HCT116 (cell line): Measurements from ENCODE around the gene CADPS. TPM values are rescaled to one million over a fixed set of nuclear protein-coding genes. Genes with fewer than 3 reads are reported as not detected.
"Not testable (repeated sequence)": the region's sequence is repeated elsewhere in the genome, so short reads cannot be mapped to it uniquely, and the experiment has no call there.

ENCODE experiments used
- ATAC-seq: fragments of 200-7000 bp; cut with Tn5 transposase; 2 replicates; pipeline ENCODE4 v1.9.1; 2020; ENCODE audit warnings: mild to moderate bottlenecking, moderate library complexity
- BruUV-seq: library from RNA; stranded (reverse); fragments of 400-500 nt; replicated peaks from 2 replicates; lab custom pipeline; 2021; lab: Mats Ljungman, UMichigan
- CTCF ChIA-PET: fragments of 300-600 bp; sonication (Branson Sonifier 250); formaldehyde crosslinking; loops from one replicate; lab custom pipeline; 2021; ENCODE audit warnings: antibody characterized with exemption; lab: Charles Lee
- POLR2A ChIA-PET: fragments of 300-600, 350-600 bp; sonication (Branson Sonifier 250); formaldehyde crosslinking; loops from one replicate; lab custom pipeline; 2021; ENCODE audit warnings: antibody characterized with exemption; lab: Charles Lee
- RAD21 ChIA-PET, 2 experiments: fragments of 300-600 bp; sonication (Branson Sonifier 250); formaldehyde crosslinking; loops; one replicate each; lab custom pipeline; 2023; ENCODE audit warnings: low total read pairs in 2 of 2; ENCODE audit not compliant: uncharacterized antibody in 2 of 2, unreplicated experiment in 2 of 2, low non-redundant PET in 1 of 2; lab: Charles Lee
- DNase-seq: peaks from one replicate; pipeline ENCODE4 v3.0.0-alpha.2; 2010; ENCODE audit warnings: low read depth, low spot score
- H2AFZ ChIP-seq: fragments of 200-600 bp; shearing (Covaris generic), sonication (generic); 2 replicates; pipeline ENCODE4 v1.6.1; 2017; ENCODE audit warnings: low read depth, mixed run types, mixed read lengths, antibody characterized with exemption, low read length; ENCODE audit not compliant: poor library complexity, severe bottlenecking
- H3K27ac ChIP-seq: 2 replicates; pipeline ENCODE4 v1.5.1; 2012; ENCODE audit warnings: low read depth, low read length
- H3K27me3 ChIP-seq: fragments of 200-600 bp; sonication (generic); 2 replicates; pipeline ENCODE4 v1.6.1; 2016; ENCODE audit warnings: mixed run types, low read length, mixed read lengths; ENCODE audit not compliant: insufficient read depth
- H3K36me3 ChIP-seq, 2 experiments: fragments of 200-500 bp in 1 of 2; fragments of 200-600 bp in 1 of 2; sonication (Bioruptor generic) in 1 of 2; sonication (generic) in 1 of 2; 2 replicates each; pipeline versions ENCODE4 v1.5.1 to v1.6.1; 2014 to 2016; ENCODE audit warnings: low read length in 2 of 2, inconsistent platforms in 1 of 2, mixed read lengths in 1 of 2, mixed run types in 1 of 2; ENCODE audit not compliant: insufficient read depth in 2 of 2, control insufficient read depth in 1 of 2
- H3K4me1 ChIP-seq, 2 experiments: fragments of 200-600 bp in 1 of 2; sonication (generic) in 1 of 2; 2 replicates each; pipeline versions ENCODE4 v1.5.1 to v1.6.1; 2012 to 2017; ENCODE audit warnings: low read length in 2 of 2, inconsistent platforms in 1 of 2, mild to moderate bottlenecking in 1 of 2, mixed read lengths in 1 of 2, mixed run types in 1 of 2, moderate library complexity in 1 of 2; ENCODE audit not compliant: insufficient read depth in 2 of 2, control insufficient read depth in 1 of 2
- H3K4me2 ChIP-seq: fragments of 200-600 bp; sonication (generic); 2 replicates; pipeline ENCODE4 v1.6.1; 2017; ENCODE audit warnings: mixed run types, low read length, mixed read lengths
- H3K4me3 ChIP-seq, 2 experiments: fragments of 200-600 bp in 1 of 2; sonication (generic) in 1 of 2; replicated peaks in 1 of 2; 2 replicates each; pipeline ENCODE4 v1.5.1; 2011 to 2016; ENCODE audit warnings: low read length in 2 of 2, control low read depth in 1 of 2, low read depth in 1 of 2, mild to moderate bottlenecking in 1 of 2, mixed read lengths in 1 of 2, mixed run types in 1 of 2
- H3K79me2 ChIP-seq: fragments of 200-600 bp; sonication (generic); 2 replicates; pipeline ENCODE4 v1.6.1; 2017; ENCODE audit warnings: mild to moderate bottlenecking, mixed run types, low read length, moderate library complexity, mixed read lengths; ENCODE audit not compliant: insufficient read depth
- H3K9ac ChIP-seq: fragments of 200-600 bp; sonication (generic); 2 replicates; pipeline ENCODE4 v1.6.1; 2016; ENCODE audit warnings: low read length, mixed read lengths
- H3K9me2 ChIP-seq: fragments of 200-600 bp; sonication (generic), shearing (Covaris generic); 2 replicates; pipeline ENCODE4 v1.6.1; 2017; ENCODE audit warnings: mixed run types, mild to moderate bottlenecking, moderate library complexity; ENCODE audit not compliant: insufficient read depth
- H3K9me3 ChIP-seq, 2 experiments: fragments of 200-500 bp in 1 of 2; fragments of 200-600 bp in 1 of 2; sonication (Bioruptor generic) in 1 of 2; sonication (generic) in 1 of 2; 2 replicates each; pipeline ENCODE4 v1.6.1; 2014 to 2017; ENCODE audit warnings: low read length in 2 of 2, mixed read lengths in 2 of 2, inconsistent platforms in 1 of 2, low read depth in 1 of 2, mild to moderate bottlenecking in 1 of 2, mixed run types in 1 of 2, moderate library complexity in 1 of 2; ENCODE audit not compliant: control insufficient read depth in 1 of 2, insufficient read depth in 1 of 2
- H4K20me1 ChIP-seq: fragments of 200-600 bp; sonication (generic), shearing (Covaris generic); 2 replicates; pipeline ENCODE4 v1.6.1; 2017; ENCODE audit warnings: mixed run types, mild to moderate bottlenecking, moderate library complexity; ENCODE audit not compliant: insufficient read depth
- EGR1 ChIP-seq: IDR thresholded peaks from 2 replicates; pipeline ENCODE4 v1.6.1; 2012; ENCODE audit warnings: low read depth
- JUND ChIP-seq: IDR thresholded peaks from 2 replicates; pipeline ENCODE4 v1.6.1; 2012
- SRF ChIP-seq: IDR thresholded peaks from 2 replicates; pipeline ENCODE4 v1.6.1; 2012; ENCODE audit warnings: low read depth
- TCF7L2 ChIP-seq: IDR thresholded peaks from 2 replicates; pipeline ENCODE4 v1.7.0; 2011; ENCODE audit warnings: borderline replicate concordance, inconsistent platforms; ENCODE audit not compliant: insufficient read depth, insufficient read length; ENCODE audit errors: extremely low read depth
- intact Hi-C: fragments of 100-400 bp; cut with micrococcal nuclease; formaldehyde crosslinking; loops from 2 replicates; pipeline ENCODE4 v1.10.0; 2022
- total RNA-seq: library from RNA; stranded (reverse); gene quantifications from one replicate; pipeline ENCODE4 v1.2.1, GENCODE V29; 2021; ENCODE audit not compliant: unreplicated experiment

CADPS gene
- total RNA-seq, 1 experiment from 2014 or later = not detected

DNA sequence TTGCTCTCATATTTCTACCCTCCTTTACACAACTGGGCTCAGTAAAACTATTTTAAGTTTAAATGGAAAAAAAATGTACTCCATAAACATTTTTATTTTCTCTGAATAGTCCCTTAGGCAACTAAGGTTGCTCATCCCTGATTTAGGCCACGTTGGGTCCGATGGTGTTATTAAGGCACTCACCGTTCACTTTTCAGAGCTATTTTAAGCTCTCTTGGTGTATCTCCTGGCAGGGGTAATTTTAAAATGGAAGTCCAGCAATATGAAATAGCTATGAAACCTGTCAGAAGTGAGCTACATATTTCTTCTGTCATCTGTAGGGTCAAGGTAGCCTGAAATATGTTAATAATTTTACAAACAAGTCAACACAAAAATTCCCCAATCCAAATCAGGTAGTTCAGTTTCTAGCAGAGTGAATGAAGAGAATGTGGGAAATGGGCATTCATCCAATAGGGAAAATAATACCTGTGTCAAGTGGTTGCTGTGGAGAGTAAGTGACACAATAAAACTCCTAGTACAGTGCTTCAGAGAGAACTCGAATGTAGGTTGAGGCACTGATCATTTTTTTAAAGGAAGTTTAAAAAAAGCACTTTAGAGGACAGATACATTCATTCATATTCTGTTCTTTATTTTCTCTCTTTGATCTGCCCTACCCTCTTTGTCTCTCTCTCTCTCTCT, 292.6 kb downstream of the CADPS start:
- CTCF ChIA-PET = no interaction called here

DNA sequence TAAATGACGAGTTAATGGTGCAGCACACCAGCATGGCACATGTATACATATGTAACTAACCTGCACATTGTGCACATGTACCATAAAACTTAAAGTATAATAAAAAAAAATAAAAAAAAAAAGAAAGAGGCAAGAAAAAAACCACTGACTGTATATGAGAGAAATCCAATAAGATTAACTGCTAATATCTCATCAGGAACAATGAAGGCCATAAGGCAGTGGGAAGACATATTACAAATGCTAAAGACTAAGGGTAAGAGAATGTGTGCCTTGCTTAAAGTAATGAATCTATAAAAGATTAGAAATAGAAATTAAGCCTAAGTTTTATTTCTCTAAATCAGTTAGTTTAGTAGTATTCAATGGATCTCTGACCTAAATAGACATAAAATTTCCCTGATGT, 294.7 kb downstream of the CADPS start:
- CTCF ChIA-PET = not testable (repeated sequence)

More for the DNA sequence above, 292.6 kb downstream of the CADPS start:
- Histone ChIP-seq H3K9me2 (no peaks in the 10 kb centered on the region), H2AFZ (no peak overlapping the region), H3K4me1 (no peaks in the 10 kb centered on the region), H3K4me3 (no peak overlapping the region), H4K20me1 (no peaks in the 10 kb centered on the region), H3K9me3 (no peaks in the 10 kb centered on the region), H3K27ac (no peak overlapping the region), H3K79me2 (no peaks in the 10 kb centered on the region), H3K4me2 (no peak overlapping the region), H3K9ac (no peak overlapping the region), H3K27me3 (0 out of 2 replicates have a peak, but pooled peaks cover 4% of the 10 kb centered on the region), H3K36me3 (no peaks in the 10 kb centered on the region)
- DNase-seq = no peak
- intact Hi-C loops = no loop called here
- POLR2A ChIA-PET = no interaction called here
- ATAC-seq = no peak
- RAD21 ChIA-PET = no interaction called here
- TF ChIP-seq TCF7L2 (no peak), JUND (no peak), SRF (no peak), EGR1 (no peak)
- no TSS peak for BruUV-seq

More for the DNA sequence above, 294.7 kb downstream of the CADPS start:
- H2AFZ ChIP-seq, H3K27me3 ChIP-seq, H3K4me3 ChIP-seq, ATAC-seq, H3K36me3 ChIP-seq, H3K79me2 ChIP-seq, H3K9me2 ChIP-seq, intact Hi-C loops, H3K4me1 ChIP-seq, H4K20me1 ChIP-seq, H3K4me2 ChIP-seq, BruUV-seq, POLR2A ChIA-PET, H3K9me3 ChIP-seq, RAD21 ChIA-PET, H3K9ac ChIP-seq, DNase-seq, H3K27ac ChIP-seq: not testable (repeated sequence)
